ENCODE measurements around the gene KRTAP10-10. TPM values are rescaled to one million over a fixed set of nuclear protein-coding genes. Genes with fewer than 3 reads are reported as not detected.

KRTAP10-10 gene
- not detected in 2 replicates for total RNA-seq

GRCh38 chr21:44637018-44637850 lies at the start of gene KRTAP10-10:
Gene KRTAP10-10 (plus strand): TSS chr21:44637356. CDS start chr21:44637418, 62 bp downstream.

GRCh38 chr21:44592446-44593311 lies 44.5 kb upstream of the KRTAP10-10 start, which contains the start of gene KRTAP10-6:
Gene KRTAP10-6 (minus strand): TSS chr21:44592505. CDS start chr21:44592484, 21 bp downstream.

GRCh38 chr21:44600118-44600978 lies 36.8 kb upstream of the KRTAP10-10 start, which contains the start of gene KRTAP10-7:
Gene KRTAP10-7 (plus strand): TSS chr21:44600597. CDS start chr21:44600622, 25 bp downstream.

GRCh38 chr21:44612029-44612486 lies 25.1 kb upstream of the KRTAP10-10 start, which contains the start of gene KRTAP10-8:
Gene KRTAP10-8 (plus strand): TSS chr21:44612079. CDS start chr21:44612101, 22 bp downstream.

GRCh38 chr21:44626673-44627143 lies 10.4 kb upstream of the KRTAP10-10 start, which contains the start of gene KRTAP10-9:
Gene KRTAP10-9 (plus strand): TSS chr21:44627093. CDS start chr21:44627172, 79 bp downstream.

GRCh38 chr21:44646366-44647221 lies 9.4 kb downstream of the KRTAP10-10 start, which contains the start of gene KRTAP10-11:
Gene KRTAP10-11 (plus strand): TSS chr21:44646414. CDS start chr21:44646459, 45 bp downstream.

GRCh38 chr21:44654576-44655175 lies 17.5 kb downstream of the KRTAP10-10 start, which contains the start of gene KRTAP12-4:
Gene KRTAP12-4 (minus strand): TSS chr21:44654659. CDS start chr21:44654614, 45 bp downstream.

GRCh38 chr21:44657635-44658540 lies 20.7 kb downstream of the KRTAP10-10 start, which contains the start of gene KRTAP12-3:
Gene KRTAP12-3 (plus strand): TSS chr21:44657932. CDS start chr21:44657980, 48 bp downstream.

GRCh38 chr21:44666401-44667320 lies 29.5 kb downstream of the KRTAP10-10 start, which contains the start of gene KRTAP12-2:
Gene KRTAP12-2 (minus strand): TSS chr21:44666927. CDS start chr21:44666886, 41 bp downstream.

GRCh38 chr21:44681861-44682579 lies 44.9 kb downstream of the KRTAP10-10 start, which contains the start of gene KRTAP12-1:
Gene KRTAP12-1 (minus strand): TSS chr21:44682163. CDS start chr21:44682123, 40 bp downstream.

Other genes with a start within 250 kb of the KRTAP10-10 start
- gene LRRC3, start 181.8 kb upstream of the KRTAP10-10 start, total RNA-seq: 2.9 and 3.5 TPM in 2 replicates
- gene KRTAP10-1, start 97.2 kb upstream of the KRTAP10-10 start, total RNA-seq: not detected in 2 replicates
- not detected in 2 replicates for gene KRTAP10-2, start 85.9 kb upstream of the KRTAP10-10 start, total RNA-seq
- not detected in 2 replicates for gene KRTAP10-3, start 78.6 kb upstream of the KRTAP10-10 start, total RNA-seq
- gene KRTAP10-4, start 63.6 kb upstream of the KRTAP10-10 start, total RNA-seq: not detected in 2 replicates
- not detected in 2 replicates for gene KRTAP10-5, start 56.8 kb upstream of the KRTAP10-10 start, total RNA-seq
- not detected in 2 replicates for gene KRTAP10-6, start 44.9 kb upstream of the KRTAP10-10 start, total RNA-seq
- gene KRTAP10-7, start 36.8 kb upstream of the KRTAP10-10 start, total RNA-seq: not detected in 2 replicates
- not detected in 2 replicates for gene KRTAP10-8, start 25.3 kb upstream of the KRTAP10-10 start, total RNA-seq
- not detected in 2 replicates for gene KRTAP10-9, start 10.3 kb upstream of the KRTAP10-10 start, total RNA-seq
- not detected in 2 replicates for gene KRTAP10-11, start 9.1 kb downstream of the KRTAP10-10 start, total RNA-seq
- gene KRTAP12-4, start 17.3 kb downstream of the KRTAP10-10 start, total RNA-seq: not detected in 2 replicates
- not detected in 2 replicates for gene KRTAP12-3, start 20.6 kb downstream of the KRTAP10-10 start, total RNA-seq
- gene KRTAP12-2, start 29.6 kb downstream of the KRTAP10-10 start, total RNA-seq: not detected in 2 replicates
- gene KRTAP12-1, start 44.8 kb downstream of the KRTAP10-10 start, total RNA-seq: not detected in 2 replicates
- not detected in 2 replicates for gene KRTAP10-12, start 59.8 kb downstream of the KRTAP10-10 start, total RNA-seq
- not detected in 2 replicates for gene TSPEAR, start 74.2 kb downstream of the KRTAP10-10 start, total RNA-seq
- 32.1 and 38.8 TPM in 2 replicates for gene UBE2G2, start 164.5 kb downstream of the KRTAP10-10 start, total RNA-seq
- gene SUMO3, start 180.7 kb downstream of the KRTAP10-10 start, total RNA-seq: 51.8 and 69.6 TPM in 2 replicates
- 213 and 304 TPM in 2 replicates for gene PTTG1IP, start 236.3 kb downstream of the KRTAP10-10 start, total RNA-seq

Data from mesangial cell (primary cell).